SH-SY5Y (cell line): ENCODE measurements around the gene CAMTA1.

Experiments used
- GATA2 ChIP-seq: IDR thresholded peaks from 2 replicates; pipeline ENCODE4 v1.6.1; 2011; ENCODE audit warnings: mild to moderate bottlenecking, low read depth, low read length
- GATA3 ChIP-seq: IDR thresholded peaks from 2 replicates; pipeline ENCODE4 v1.6.1; 2011; ENCODE audit warnings: low read depth, mild to moderate bottlenecking, low read length, moderate library complexity

DNA sequence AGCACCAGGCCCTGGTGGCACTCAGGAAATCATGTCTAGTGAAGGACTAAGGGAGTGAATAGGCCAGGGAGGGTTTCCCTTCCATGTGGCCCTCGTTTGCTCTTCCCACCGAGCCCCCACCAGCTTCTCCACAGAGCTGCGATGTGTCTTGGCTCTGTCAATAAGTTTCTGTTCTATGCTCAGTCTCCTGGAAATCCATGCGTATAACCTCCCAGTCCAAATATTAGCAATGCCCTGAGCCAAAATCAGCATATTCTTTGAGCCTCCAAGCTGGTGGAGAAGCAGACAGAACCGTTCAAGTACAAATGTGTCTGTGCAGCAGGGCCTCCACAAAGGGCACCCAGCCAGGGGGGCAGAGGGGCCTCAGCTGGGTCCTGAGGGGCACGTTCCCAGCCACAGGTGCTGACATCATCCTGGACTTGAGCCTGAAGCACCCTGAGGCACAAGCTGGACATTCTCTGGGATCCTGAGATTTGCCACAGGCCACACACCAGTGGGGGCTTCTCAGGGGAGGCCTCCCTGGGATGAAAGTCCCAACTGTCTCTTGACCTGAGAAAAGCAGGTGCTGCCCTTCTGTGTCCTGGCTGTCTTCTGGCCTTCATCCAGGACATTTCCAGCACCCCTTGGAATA is 635.3 kb downstream of the CAMTA1 start:
- TF ChIP-seq GATA2 (no peak), GATA3 (no peak)
